IMR-90 (cell line): ENCODE results near the gene QARS1. TPM values are rescaled to one million over a fixed set of nuclear protein-coding genes. Genes with fewer than 3 reads are reported as not detected.

Source experiments
- ATAC-seq: fragments of 200-7000 bp; cut with Tn5 transposase; 2 replicates; pipeline ENCODE4 v1.9.1; 2020; ENCODE audit warnings: low read depth, mild to moderate bottlenecking, moderate library complexity
- BruUV-seq: library from RNA; stranded (reverse); fragments of 400-500 nt; replicated peaks from 2 replicates; lab custom pipeline; 2021; lab: Mats Ljungman, UMichigan
- CTCF ChIA-PET: fragments of 300-600 bp; formaldehyde crosslinking; extraction: SDS; loops from one replicate; lab custom pipeline; 2021; ENCODE audit warnings: antibody characterized with exemption; lab: Yijun Ruan, JAX
- POLR2A ChIA-PET: fragments of 300-600 bp; sonication (Branson Sonifier 250); formaldehyde crosslinking; loops from one replicate; lab custom pipeline; 2022; ENCODE audit warnings: antibody characterized with exemption; ENCODE audit not compliant: unreplicated experiment; lab: Charles Lee
- DNase-seq: peaks from one replicate; pipeline ENCODE4 v3.0.0; 2013
- H2AFZ ChIP-seq: replicated peaks from 2 replicates; pipeline ENCODE3; 2013; ENCODE audit warnings: low read length, mild to moderate bottlenecking; ENCODE audit not compliant: poor library complexity
- H2AK5ac ChIP-seq: 2 replicates; pipeline ENCODE4 v1.6.1; 2013; ENCODE audit warnings: low read depth, low read length, inconsistent platforms
- H2AK9ac ChIP-seq: replicated peaks from 2 replicates; pipeline ENCODE3; 2013; ENCODE audit warnings: mild to moderate bottlenecking, low read depth, low read length, moderate library complexity; ENCODE audit not compliant: poor library complexity
- H2BK120ac ChIP-seq: 2 replicates; pipeline ENCODE4 v1.6.1; 2013; ENCODE audit warnings: low read depth, low read length, inconsistent platforms
- H2BK15ac ChIP-seq: 3 replicates; pipeline ENCODE4 v1.6.1; 2013; ENCODE audit warnings: low read depth, low read length, inconsistent platforms
- H2BK20ac ChIP-seq: 2 replicates; pipeline ENCODE4 v1.6.1; 2013; ENCODE audit warnings: low read depth, mild to moderate bottlenecking, inconsistent platforms, low read length, moderate library complexity
- H2BK5ac ChIP-seq: 2 replicates; pipeline ENCODE4 v1.6.1; 2013; ENCODE audit warnings: mild to moderate bottlenecking, low read depth, low read length, inconsistent platforms; ENCODE audit not compliant: poor library complexity, severe bottlenecking
- H3K14ac ChIP-seq: replicated peaks from 2 replicates; pipeline ENCODE4 v1.6.1; 2013; ENCODE audit warnings: low read depth, low read length, inconsistent platforms
- H3K18ac ChIP-seq: 2 replicates; pipeline ENCODE4 v1.6.1; 2013; ENCODE audit warnings: low read depth, low read length, control low read depth
- H3K23ac ChIP-seq: 2 replicates; pipeline ENCODE4 v1.6.1; 2013; ENCODE audit warnings: low read depth, low read length, inconsistent platforms
- H3K27ac ChIP-seq: 2 replicates; pipeline ENCODE4 v1.5.1; 2013; ENCODE audit warnings: mild to moderate bottlenecking, control low read depth, low read length; ENCODE audit not compliant: insufficient read depth
- H3K27me3 ChIP-seq: 2 replicates; pipeline ENCODE4 v1.6.1; 2013; ENCODE audit warnings: low read length; ENCODE audit not compliant: control insufficient read depth, insufficient read depth
- H3K36me3 ChIP-seq: 2 replicates; pipeline ENCODE4 v1.6.1; 2013; ENCODE audit warnings: low read length, mixed read lengths; ENCODE audit not compliant: control insufficient read depth, insufficient read depth
- H3K4ac ChIP-seq: 2 replicates; pipeline ENCODE4 v1.6.1; 2013; ENCODE audit warnings: low read depth, low read length, inconsistent platforms
- H3K4me1 ChIP-seq: 2 replicates; pipeline ENCODE4 v1.6.1; 2013; ENCODE audit warnings: low read length, mixed read lengths; ENCODE audit not compliant: control insufficient read depth, insufficient read depth
- H3K4me2 ChIP-seq: 2 replicates; pipeline ENCODE4 v1.6.1; 2013; ENCODE audit warnings: low read depth, mild to moderate bottlenecking, control low read depth, low read length, moderate library complexity
- H3K4me3 ChIP-seq: 2 replicates; pipeline ENCODE4 v1.5.1; 2013; ENCODE audit warnings: low read depth, mild to moderate bottlenecking, control low read depth, low read length, moderate library complexity; ENCODE audit not compliant: insufficient read depth
- H3K56ac ChIP-seq: 2 replicates; pipeline ENCODE4 v1.6.1; 2013; ENCODE audit warnings: low read length, inconsistent platforms; ENCODE audit not compliant: insufficient read depth; ENCODE audit errors: extremely low read depth
- H3K79me1 ChIP-seq, 2 experiments: 2 replicates each; pipeline ENCODE4 v1.6.1; 2013; ENCODE audit warnings: low read length in 2 of 2, inconsistent platforms in 1 of 2, low read depth in 1 of 2
- H3K9ac ChIP-seq: 2 replicates; pipeline ENCODE4 v1.6.1; 2013; ENCODE audit warnings: low read depth, low read length, control low read depth
- H3K9me1 ChIP-seq: 2 replicates; pipeline ENCODE4 v1.6.1; 2013; ENCODE audit warnings: low read length, inconsistent platforms; ENCODE audit not compliant: insufficient read depth
- H3K9me3 ChIP-seq: 2 replicates; pipeline ENCODE4 v1.6.1; 2013; ENCODE audit warnings: low read length; ENCODE audit not compliant: control insufficient read depth, insufficient read depth
- H4K20me1 ChIP-seq: 2 replicates; pipeline ENCODE4 v1.6.1; 2013; ENCODE audit warnings: low read length, inconsistent platforms; ENCODE audit not compliant: insufficient read depth
- H4K5ac ChIP-seq: 2 replicates; pipeline ENCODE4 v1.6.1; 2013; ENCODE audit warnings: mild to moderate bottlenecking, low read depth, low read length, control low read depth
- H4K8ac ChIP-seq, 2 experiments: 2 replicates each; pipeline ENCODE4 v1.6.1; 2013; ENCODE audit warnings: low read depth in 2 of 2, low read length in 2 of 2, control low read depth in 1 of 2, inconsistent platforms in 1 of 2
- H4K91ac ChIP-seq: 2 replicates; pipeline ENCODE4 v1.6.1; 2013; ENCODE audit warnings: low read depth, low read length, inconsistent platforms; ENCODE audit not compliant: insufficient read depth
- BHLHE40 ChIP-seq: fragments of 150-350 bp; IDR thresholded peaks from 2 replicates; pipeline ENCODE4 v1.6.1; 2016; ENCODE audit warnings: mild to moderate bottlenecking, low read depth, low read length
- CEBPB ChIP-seq: IDR thresholded peaks from 2 replicates; pipeline ENCODE4 v1.6.1; 2012; ENCODE audit warnings: low read depth, low read length, improper control_type of control experiment
- MXI1 ChIP-seq: IDR thresholded peaks from 2 replicates; pipeline ENCODE4 v1.6.1; 2012; ENCODE audit warnings: low read depth, mild to moderate bottlenecking, low read length, moderate library complexity, borderline replicate concordance
- POLR2A ChIP-seq: IDR thresholded peaks from 2 replicates; pipeline ENCODE4 v1.6.1; 2012; ENCODE audit warnings: mild to moderate bottlenecking, low read depth, low read length
- RAD21 ChIP-seq: IDR thresholded peaks from 2 replicates; pipeline ENCODE4 v1.6.1; 2012; ENCODE audit warnings: low read length, improper control_type of control experiment
- WGBS, 2 experiments: methylation state at CpG; one replicate each; pipeline versions ENCODE4 v1.1.5 to v1.1.7; 2013; ENCODE audit warnings: missing lambda C conversion rate in 2 of 2; ENCODE audit not compliant: insufficient read length in 1 of 2; ENCODE audit errors: extremely low coverage in 2 of 2; 5-methylcytosine and 5-hydroxymethylcytosine counted together
- dilution Hi-C: fragments of 300-500 bp; cut with HindIII; formaldehyde crosslinking; loops from one replicate; pipeline ENCODE4 v1.14.3; 2018; ENCODE audit warnings: low sequenced_read_pairs; ENCODE audit not compliant: unreplicated experiment
- in situ Hi-C: fragments of 300-500 bp; cut with MboI; formaldehyde crosslinking; loops from 3 replicates; pipeline ENCODE4 v1.14.3; 2019; ENCODE audit warnings: low sequenced_read_pairs, inconsistent platforms, mixed read lengths
- intact Hi-C: fragments of 100-400 bp; cut with micrococcal nuclease; formaldehyde crosslinking; loops from 2 replicates; pipeline ENCODE4 v1.10.0; 2022
- polyA plus RNA-seq, 3 experiments: library from polyadenylated mRNA; depleted of rRNA; stranded (reverse); fragments of >200 nt; gene quantifications; 2 replicates each; pipeline ENCODE4 v1.2.3, GENCODE V29; 2012; ENCODE audit warnings: low replicate concordance in 1 of 3
- total RNA-seq: library from RNA; depleted of rRNA; stranded (reverse); fragments of >200 nt; gene quantifications from 2 replicates; pipeline ENCODE4 v1.2.3, GENCODE V29; 2012

Gene QARS1
- total and polyA plus RNA-seq, 2 of the 4 experiments (the other 2 are of a cell fraction): 354 to 396 TPM

- Histone ChIP-seq H3K4me2 (no peak overlapping the region), H3K27me3 (no peaks in the 10 kb centered on the region), H3K14ac (no peak overlapping the region), H2AK9ac (no peak overlapping the region), H3K27ac (no peak overlapping the region), H4K5ac (no peak overlapping the region), H4K20me1 (peaks cover 29% of the 10 kb centered on the region), H2AFZ (no peak overlapping the region), H3K4ac (no peak overlapping the region), H3K79me1 (peaks cover 18 to 44% of the 10 kb centered on the region in 2 experiments), H4K8ac (no peak overlapping the region), H3K9me3 (no peaks in the 10 kb centered on the region), H3K9me1 (no peaks in the 10 kb centered on the region), H3K9ac (no peak overlapping the region), H3K23ac (no peak overlapping the region), H3K4me1 (no peaks in the 10 kb centered on the region), H2BK5ac (no peak overlapping the region), H3K36me3 (peaks cover 20% of the 10 kb centered on the region), H2BK20ac (no peak overlapping the region), H4K91ac (no peak overlapping the region), H2AK5ac (no peak overlapping the region), H3K56ac (no peak overlapping the region), H3K4me3 (no peak overlapping the region), H2BK120ac (no peak overlapping the region), H3K18ac (no peak overlapping the region), H2BK15ac (no peak overlapping the region)
- WGBS, 2 experiments: 95% methylated on average over 4 of the region's 8 CpGs; no CpG with 5 or more reads in 1 of the 2 experiments
- CTCF ChIA-PET: no interaction called here
- dilution Hi-C loops (no loop called here), in situ Hi-C loops (no loop called here), intact Hi-C loops (no loop called here)
- POLR2A ChIA-PET: no interaction called here
- ATAC-seq: no peak
- TF ChIP-seq BHLHE40: no peak
- no peak for TF ChIP-seq MXI1
- TF ChIP-seq POLR2A: no peak
- TF ChIP-seq CEBPB: no peak
- TF ChIP-seq RAD21: no peak
- BruUV-seq: no TSS peak
- DNase-seq: no peak
Observed at GRCh38 chr3:49081429-49081828, 23.1 kb downstream of the QARS1 start.
